GM18505 (cell line): Measurements from ENCODE around the gene SPDYE6.
A peak's percentile ranks its signal among the peaks of the same experiment; 100 is the strongest.
"Not testable (repeated sequence)": the region's sequence is repeated elsewhere in the genome, so short reads cannot be mapped to it uniquely, and the experiment has no call there.

Experiments used
- ATAC-seq: cut with Tn5 transposase; IDR thresholded peaks from one replicate; pipeline ENCODE4 v1.9.1; 2021; ENCODE audit not compliant: unreplicated experiment
- POLR2A ChIP-seq: IDR thresholded peaks from 4 replicates; pipeline ENCODE4 v1.6.1; 2011; ENCODE audit warnings: borderline replicate concordance; ENCODE audit not compliant: insufficient read depth, insufficient read length; ENCODE audit errors: extremely low read depth

SPDYE6 gene

DNA sequence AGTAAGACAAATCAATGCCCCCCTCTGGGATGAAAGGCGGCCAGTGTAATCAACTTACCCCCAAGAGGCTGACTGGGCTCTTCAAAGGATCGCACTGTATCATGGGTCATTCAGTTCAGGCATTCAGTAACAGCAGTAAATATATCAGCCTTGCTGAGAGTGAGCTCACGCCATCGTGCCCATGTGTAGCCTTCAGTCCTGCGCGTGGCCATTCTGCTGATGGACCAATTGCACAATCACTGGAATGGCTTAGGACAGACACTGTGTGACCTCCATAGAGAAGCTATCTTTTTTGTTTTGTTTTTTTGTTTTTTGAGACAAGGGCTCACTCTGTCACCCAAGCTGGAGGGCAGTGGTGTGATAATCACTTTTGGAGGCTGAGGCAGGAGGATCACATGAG, 30.8 kb upstream of the SPDYE6 start:
- TF ChIP-seq POLR2A, result no peak
- no peak for ATAC-seq

DNA sequence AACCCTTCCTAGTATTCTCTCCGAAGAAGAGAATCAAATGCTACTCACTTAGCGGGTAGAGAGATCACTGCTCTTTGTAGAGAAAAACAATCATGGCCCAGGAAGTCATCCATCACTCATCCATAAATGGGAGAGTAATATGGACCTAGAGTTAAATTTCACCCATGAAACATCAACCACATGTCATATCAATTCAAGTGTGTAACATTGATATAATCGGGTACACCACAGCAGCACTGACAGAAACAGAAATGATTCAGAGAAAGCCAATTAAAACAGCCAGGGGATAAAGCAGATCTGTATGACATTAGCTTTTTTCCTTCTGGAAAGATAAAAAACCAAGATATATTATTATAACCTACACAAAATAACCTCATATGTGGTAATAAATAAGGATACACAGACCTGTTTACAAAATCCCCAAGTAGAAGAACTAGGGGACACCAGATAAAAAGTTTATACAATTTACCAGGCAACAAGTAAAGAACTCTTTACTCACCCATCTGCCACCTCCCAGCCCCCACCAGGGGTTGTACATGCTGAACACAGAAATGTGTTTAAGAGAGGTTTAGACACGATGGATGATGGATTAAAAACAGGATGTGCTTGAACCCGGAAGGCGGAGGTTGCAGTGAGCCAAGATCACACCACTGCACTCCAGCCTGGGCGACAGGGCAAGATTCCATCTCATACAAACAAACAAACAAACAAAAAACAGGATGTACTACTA, 25.6 kb upstream of the SPDYE6 start:
- ATAC-seq, result not testable (repeated sequence)

DNA sequence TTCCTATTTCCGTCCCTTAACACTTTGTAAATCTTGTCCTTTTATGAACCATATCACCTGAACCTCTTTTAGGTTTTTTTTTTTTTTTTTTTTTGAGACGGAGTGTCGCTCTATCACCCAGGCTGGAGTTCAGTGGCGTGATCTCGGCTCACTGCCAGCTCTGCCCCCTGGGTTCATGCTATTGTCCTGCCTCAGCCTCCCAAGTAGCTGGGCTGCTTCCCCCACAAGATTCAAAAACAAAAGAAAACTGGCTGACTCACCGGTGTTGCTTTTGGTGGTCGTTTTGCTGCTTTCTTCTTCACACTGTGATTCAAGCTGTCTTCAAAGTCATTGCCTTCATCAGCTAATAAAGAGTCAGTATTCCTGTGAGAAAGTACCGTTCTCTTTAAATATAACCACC, 24.6 kb upstream of the SPDYE6 start:
- ATAC-seq, result not testable (repeated sequence)

DNA sequence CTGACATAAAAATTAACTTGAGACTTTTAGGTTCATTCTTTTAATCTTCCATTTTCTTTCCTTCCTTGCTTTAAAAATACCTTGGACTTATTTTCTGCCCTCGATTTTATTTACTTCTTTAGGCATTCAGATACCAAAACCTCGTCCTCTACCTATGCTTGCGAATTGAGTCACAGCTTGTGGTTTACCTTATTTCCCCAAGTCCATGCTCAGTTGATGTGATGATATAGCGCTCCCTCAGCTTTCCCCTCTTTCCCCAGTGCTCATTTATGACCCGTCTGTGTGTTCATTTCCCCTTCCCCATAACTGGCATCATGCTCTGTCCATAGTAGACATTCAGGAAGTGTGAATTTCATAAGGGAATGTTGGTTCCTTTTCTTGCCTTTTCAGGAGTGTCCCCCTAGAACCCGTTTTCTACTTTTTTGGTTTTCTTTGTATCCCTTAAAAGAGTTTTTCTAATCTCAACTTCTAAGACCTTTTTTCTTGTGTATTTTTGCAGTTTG, 20.8 kb upstream of the SPDYE6 start:
- TF ChIP-seq POLR2A, result no peak
- ATAC-seq, result no peak

DNA sequence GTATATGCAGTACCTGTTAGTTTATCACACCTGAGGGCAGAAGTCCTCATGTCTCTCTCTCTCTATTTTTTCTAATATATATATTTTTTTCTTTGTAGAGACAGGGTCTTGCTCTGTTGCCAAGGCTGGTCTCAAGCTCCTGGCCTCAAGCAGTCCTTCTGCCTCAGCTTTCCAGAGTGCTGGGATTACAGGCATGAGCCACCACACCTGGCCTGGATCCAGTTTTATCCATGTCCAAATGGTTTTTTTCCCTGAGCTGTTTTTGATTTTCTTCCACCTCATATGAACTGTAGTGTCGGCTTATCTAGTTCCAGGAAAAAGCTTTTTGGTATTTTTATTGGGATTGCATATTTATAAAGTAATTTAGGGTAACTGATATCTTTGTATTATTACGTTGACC, 16.6 kb upstream of the SPDYE6 start:
- not testable (repeated sequence) for ATAC-seq

DNA sequence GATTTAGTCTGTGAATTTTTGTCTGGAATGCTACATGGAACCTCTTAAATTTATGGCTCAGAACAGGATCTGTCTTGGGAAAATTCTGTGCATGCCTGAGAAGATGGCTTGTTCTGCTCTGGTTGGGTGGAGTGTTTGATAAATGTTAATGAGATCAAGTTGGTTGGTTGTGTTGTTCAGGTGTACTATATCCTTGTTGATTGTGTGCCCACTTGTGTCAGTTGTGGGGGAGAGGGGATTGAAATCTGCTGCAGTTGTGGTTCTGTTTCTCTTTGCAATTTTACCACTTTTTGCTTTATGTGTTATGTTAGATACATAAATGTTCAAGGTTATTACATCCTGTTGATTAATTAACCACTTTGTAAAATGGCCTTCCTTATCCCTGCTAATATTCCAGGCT, 13.8 kb upstream of the SPDYE6 start:
- ATAC-seq, result not testable (repeated sequence)

DNA sequence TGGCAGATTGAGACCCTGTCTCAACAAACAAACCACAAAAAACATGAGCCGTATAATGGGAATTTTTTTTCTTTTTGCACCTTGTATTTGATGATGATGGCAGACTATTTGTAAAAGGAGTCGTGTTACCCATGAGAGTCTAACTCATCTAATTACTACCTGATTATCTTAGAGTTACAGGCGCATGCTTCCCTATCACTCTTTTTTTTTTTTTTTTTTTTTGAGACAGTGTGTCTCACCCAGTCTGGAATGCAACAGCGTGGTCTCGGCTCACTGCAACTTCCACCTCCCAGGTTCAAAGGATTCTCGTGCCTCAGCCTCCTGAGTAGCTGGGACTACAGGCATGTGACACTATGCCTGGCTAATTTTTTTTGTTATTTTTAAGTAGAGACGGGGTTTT, 9.1 kb upstream of the SPDYE6 start:
- not testable (repeated sequence) for ATAC-seq

DNA sequence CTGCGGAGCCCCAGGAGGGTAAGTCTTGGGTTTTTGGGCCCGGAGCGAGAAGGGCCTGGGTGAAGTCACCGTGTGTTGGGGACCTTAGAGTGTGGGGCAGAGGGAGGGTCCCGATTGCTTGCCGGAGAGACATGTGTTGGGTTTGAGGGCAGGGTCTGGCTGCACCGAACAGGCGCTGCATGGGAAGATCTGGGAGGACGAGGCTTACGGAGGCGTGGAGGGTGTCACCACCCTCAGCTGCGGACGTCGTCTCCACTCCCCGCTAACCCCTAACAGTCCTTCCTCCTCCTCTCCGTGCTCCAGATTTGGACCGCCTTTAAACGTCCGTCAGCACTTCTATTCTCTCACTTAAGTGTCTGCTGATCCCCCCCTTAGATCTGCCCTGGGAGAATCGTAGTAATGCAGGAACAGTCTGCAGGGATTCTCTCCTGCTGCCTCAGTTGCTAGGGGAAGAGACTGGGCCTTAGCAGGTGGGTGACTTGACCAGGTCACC, 8.2 kb upstream of the SPDYE6 start:
- not testable (repeated sequence) for ATAC-seq

DNA sequence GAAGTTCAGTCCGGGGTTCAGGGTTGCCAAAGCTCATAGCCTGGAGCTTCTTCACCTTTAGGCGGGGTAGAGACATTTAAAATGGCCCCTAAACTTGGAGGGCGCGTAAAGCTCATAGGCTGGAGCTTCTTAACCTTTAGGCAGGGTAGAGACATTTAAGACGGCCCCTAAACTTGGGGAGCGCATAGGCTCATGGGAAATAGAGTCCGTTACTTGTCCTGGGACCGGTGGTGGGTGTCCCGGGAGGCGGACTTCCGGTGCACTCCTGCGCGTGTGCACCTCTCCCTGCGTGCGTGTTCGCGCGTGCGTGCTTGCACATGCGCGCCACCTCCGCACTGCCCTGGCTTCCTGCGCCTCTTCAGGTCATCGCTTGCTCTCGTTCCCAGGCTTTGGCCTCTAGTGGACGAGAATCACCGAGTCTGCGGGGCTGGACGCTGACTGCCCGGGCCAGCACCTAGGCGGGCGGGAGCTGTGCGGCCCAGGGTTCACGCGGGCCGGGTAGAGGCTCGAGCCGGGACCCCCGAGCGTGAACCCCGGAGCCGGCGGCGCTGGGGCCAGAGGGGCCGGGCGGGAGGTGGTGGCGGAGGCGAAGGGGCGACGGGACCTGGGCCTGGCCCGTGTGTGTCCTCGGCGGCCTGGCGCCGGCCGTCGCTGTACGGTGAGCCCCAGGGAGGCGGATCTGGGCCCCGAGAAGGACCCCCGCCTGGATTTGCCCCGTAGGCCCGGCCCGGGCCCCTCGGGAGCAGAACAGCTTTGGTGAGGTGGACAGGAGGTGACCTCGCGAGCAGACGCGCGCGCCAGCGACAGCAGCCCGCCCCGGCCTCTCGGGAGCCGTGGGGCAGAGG, 7.5 kb upstream of the SPDYE6 start:
- peak; percentile 98 for ATAC-seq
- peak; percentile 69 for TF ChIP-seq POLR2A

DNA sequence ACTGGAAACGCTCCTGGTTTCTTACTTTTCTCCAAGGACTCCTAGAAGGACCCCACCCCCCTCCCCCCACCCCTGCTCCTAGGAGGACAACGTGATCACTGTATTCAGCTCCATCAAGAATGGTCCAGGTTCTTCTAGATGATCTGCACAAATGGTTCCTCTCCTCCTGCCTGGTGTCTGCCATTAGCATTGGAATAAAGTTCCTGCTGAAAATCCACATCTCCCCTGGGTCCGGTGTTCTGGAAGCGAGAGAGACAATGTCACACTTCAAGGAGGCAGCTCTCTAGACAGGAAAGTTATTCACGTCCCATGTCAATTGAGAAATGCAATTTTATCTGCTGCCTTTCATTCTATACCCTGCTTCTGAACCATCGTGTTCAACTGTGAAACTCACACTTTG, 9.3 kb downstream of the SPDYE6 start:
- ATAC-seq, result not testable (repeated sequence)

DNA sequence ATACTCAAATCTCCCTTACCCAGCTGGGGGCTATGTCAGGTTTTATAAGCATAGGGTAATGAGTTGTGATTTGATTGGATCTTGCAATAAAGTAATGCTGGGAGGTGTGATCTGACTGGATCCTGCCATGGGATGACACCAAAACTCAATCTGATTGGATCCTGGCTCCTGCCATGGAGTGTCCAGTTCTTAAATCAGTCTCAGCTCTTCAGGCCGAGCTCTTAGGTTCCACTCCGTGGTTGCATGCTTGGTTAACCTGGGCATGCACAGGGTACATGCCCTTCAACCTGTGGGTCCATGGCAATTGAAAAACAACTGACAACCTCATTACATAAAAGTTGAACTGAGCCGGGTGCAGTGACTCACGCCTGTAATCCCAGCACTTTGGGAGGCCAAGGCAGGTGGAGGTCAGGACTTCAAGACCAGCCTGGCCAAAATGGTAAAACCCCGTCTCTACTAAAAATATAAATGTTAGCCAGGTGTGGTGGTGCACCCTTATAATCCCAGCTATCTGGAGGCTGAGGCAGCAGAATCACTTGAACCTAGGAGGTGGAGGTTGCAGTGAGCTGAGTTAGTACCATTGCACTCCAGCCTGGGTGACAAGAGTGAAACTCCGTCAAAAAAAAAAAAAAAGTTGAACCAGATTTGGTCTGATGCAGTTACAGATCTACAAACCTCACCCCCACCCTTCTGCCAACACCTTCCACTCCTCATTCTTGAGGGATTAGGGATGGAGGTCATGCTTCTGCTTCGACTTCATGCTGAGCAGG, 15.5 kb downstream of the SPDYE6 start:
- ATAC-seq, result not testable (repeated sequence)

DNA sequence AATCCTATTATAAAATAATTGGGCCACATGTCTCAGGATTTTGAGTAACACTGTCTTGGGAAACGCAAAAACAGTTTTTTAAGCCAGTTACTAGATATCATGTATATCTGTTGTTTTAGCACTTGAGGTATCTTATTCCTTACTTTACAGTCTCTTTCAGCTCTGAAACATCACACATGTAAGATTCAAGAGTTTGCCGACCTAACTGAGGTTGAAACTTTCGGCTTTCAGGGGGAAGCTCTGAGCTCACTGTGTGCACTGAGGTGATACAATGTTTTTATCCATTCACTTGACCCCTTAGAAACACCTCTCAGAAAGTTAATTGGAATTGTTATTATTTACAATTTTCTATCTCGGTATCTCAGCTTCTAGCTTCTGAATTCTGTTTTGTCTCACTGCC, 18.8 kb downstream of the SPDYE6 start:
- not testable (repeated sequence) for ATAC-seq

DNA sequence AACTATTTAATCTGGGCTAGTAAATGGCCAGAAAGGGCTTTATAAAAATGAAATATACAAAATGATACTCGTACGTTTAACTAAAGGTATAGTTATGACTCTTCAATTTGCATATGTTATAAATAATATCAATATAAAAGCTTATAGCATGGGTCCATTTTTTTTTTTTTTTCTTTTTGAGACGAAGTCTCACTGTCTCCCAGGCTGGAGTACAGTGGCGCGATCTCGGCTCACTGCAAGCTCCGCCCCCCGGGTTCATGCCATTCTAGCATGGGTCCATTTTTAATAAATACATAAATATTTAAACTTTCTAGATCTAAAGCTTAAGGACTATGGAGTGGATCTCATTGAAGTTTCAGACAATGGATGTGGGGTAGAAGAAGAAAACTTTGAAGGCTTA, 19.2 kb downstream of the SPDYE6 start:
- ATAC-seq, result not testable (repeated sequence)

DNA sequence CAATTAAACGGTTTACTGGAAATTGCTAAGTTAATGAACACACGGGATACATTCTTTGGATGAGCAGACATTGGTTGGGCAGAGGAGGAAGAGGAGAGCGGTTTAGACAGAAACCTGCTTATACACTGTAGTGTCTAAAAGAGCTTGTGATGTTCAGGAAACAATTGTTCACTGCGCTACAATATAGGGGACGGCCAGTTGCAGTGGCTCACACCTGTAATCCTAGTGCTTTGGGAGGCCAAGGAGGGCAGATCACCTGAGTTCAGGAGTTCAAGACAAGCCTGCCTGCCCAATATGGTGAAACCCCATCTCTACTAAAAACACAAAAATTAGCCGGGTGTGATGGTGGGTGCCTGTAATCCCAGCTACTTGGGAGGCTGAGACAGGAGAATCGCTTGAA, 20.7 kb downstream of the SPDYE6 start:
- not testable (repeated sequence) for ATAC-seq

DNA sequence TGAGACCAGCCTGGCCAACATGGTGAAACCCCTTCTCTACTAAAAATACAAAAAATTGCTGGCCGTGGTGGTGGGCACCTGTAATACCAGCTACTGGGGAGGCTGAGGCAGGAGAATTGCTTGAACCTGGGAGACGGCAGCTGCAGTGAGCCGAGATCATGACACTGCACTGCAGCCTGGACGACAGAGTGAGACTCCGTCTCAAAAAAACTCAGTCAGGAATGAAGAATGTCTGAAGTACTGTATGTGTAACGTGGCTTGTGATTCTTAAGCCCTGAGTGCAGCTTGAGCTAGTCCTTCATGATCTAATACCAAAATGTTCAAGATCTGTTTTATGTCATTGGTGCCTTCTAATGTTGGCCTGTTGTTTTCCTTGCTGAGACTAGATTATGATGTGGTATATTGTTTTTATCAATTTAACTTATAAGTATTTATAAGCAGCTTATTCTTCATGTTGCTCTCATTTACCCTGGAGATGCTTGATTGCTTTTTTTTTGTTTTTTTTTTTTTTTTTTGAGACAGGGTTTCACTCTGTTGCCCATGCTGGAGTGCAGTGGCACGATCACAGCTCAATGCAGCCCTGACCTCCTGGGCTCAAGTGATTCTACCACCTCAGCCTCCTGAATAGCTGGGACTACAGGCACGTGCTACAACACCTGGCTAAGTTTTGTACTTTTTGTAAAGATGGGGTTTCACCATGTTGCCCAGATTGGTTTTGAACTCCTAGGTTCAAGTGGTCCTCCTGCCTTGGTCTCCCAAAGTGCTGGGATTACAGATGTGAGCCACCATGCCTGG, 25.4 kb downstream of the SPDYE6 start:
- ATAC-seq, result not testable (repeated sequence)

DNA sequence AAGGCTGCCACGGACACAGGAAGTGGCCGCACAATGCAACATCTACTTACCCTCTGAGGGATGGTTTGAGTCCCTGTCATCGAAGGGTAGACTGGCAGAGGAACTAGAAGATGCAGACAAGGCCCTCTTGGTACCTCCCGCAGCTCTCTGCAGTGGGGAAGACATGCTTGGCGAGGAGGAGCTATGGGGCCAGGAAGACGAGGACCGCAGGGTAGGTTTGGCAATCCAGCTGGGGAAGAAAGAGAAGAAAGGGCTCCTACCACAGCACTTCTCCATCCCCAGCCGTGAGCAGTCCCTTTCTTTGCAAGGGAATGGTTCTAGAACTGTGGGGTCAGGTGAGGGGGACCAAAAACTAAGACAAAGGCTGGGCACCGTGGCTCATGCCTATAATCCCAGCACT, 26.9 kb downstream of the SPDYE6 start:
- ATAC-seq, result not testable (repeated sequence)

DNA sequence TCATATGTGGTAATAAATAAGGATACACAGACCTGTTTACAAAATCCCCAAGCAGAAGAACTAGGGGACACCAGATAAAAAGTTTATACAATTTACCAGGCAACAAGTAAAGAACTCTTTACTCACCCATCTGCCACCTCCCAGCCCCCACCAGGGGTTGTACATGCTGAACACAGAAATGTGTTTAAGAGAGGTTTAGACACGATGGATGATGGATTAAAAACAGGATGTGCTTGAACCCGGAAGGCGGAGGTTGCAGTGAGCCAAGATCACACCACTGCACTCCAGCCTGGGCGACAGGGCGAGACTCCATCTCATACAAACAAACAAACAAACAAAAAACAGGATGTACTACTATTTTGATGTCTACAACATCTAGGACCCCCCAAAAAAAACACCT, 27.4 kb downstream of the SPDYE6 start:
- not testable (repeated sequence) for ATAC-seq

DNA sequence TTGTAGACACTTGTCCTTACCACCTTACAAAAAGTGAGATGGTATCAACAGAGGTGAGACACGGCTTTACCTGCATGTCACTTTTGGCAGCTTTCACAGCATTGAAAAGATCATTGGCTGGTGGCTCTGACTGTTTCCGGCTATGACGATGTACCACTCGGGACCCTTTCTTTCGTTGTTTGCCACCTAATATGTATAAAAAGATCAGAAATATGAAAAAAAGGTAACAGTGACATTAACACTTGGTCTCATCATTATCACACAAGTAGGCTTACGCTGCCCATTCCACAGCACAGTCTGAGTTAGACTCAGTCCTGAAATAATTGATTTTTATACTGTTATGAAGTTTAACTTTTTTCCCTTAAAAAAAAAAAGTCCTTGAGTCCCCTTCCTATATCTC, 29.1 kb downstream of the SPDYE6 start:
- ATAC-seq, result not testable (repeated sequence)
